A172 (cell line): ENCODE results near the gene SURF1. TPM values are rescaled to one million over a fixed set of nuclear protein-coding genes. Genes with fewer than 3 reads are reported as not detected.
"Not testable (repeated sequence)": the region's sequence is repeated elsewhere in the genome, so short reads cannot be mapped to it uniquely, and the experiment has no call there.

ENCODE experiments used
- DNase-seq: peaks from one replicate; pipeline ENCODE4 v3.0.0-alpha.2; 2015; ENCODE audit warnings: low spot score
- total RNA-seq: library from RNA; depleted of rRNA; stranded (reverse); fragments of >200 nt; shearing (Covaris generic); gene quantifications from 2 replicates; pipeline ENCODE4 v1.2.3, GENCODE V29; 2014

Gene SURF1
- total RNA-seq, 1 experiment from 2014 or later = 75.2 TPM

- no peak for DNase-seq
These were observed 27.2 kb upstream of the SURF1 start for GRCh38 chr9:133383438-133383837.

GRCh38 chr9:133382507-133383141, 26.3 kb upstream of the SURF1 start:
- DNase-seq = no peak

DNA sequence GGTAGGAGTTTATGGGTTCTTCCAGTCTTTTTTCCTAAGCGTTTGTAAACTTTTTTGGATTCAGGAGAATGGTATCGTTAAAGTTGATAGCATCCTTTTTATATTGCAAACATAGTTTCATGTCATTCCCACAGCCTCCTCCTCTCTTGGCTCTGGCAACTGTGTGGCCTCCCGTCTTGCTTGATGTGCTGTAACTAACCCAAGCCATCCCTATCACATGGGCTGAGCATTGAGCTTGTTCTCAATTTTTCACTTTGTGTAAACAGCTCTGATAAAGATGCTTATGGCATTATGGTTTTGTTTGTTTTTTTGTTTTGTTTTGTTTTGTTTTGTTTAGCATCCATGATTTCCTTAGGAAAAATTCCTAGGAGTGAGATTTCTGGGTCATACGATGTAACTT, 24.4 kb upstream of the SURF1 start:
- DNase-seq = no peak

DNA sequence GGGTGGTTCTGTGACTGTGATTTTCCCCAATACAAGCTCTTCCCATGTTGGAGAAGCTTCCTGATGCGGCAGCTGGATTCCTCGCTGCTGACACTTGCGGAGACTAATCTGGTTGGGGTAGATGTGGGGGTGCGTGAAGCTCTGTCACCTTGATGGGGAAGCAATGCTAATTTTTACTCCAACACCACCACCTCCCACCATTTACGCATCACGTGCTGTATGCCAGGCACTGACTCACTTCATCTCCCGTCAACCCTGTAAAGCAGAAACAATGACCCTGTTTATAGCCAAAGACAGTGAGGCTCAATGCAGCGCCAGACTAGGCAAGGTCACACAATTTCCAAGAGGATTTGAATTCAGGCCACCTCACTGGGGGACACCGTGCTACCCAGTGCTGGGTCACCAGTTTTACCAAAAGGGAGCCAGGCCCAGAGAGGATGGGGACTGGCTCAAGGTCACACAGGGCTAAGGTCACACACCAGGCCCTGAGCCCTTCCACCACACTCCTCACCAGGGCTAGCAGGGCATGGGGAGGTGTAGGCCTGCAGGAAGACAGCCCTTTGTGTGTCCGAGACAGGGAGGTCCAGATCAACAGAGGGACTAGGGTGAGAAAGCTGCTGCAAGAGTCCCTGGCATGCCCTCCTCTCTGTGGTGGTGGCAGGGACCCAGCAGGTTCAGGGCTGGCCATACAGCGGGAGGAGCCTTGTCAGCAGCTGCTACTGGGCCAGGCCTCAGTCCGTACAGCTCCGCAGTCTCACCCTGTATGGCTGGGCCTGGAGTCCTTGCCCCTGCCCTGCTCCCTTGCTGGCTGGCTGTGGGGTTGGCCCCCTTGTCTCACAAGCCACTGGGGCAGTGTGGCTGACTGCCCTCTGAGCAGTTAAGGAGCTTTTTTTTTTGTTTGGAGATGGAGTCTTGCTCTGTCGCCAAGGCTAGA, 23.1 kb upstream of the SURF1 start:
- no peak for DNase-seq

DNA sequence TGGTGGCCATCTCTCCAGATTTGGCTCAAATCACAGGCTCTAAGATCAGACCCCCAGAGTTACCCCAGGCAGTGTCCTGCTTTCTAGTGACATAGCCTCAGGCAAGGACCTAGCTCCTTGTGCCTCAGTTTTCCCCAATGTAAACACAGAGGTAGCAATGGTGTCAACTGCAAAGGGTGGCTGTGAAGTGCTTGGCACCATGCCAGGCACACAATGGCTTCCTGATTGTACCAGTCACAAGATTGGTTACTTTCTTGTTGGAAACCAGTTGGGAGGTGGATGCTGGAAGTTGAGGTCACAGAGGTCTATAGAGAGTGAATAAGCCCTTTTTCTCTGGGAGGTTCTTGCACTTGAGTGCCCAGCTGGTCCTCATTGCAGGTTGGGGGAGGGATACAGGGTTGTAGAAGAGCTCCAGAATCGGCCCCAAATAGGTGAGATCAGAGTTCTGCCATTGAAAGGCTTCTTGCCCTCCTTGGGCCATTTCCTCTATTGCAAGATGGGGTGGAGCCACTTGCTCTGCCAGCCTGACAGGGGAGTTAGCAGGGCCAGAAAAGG, 22.2 kb upstream of the SURF1 start:
- DNase-seq = no peak

DNA sequence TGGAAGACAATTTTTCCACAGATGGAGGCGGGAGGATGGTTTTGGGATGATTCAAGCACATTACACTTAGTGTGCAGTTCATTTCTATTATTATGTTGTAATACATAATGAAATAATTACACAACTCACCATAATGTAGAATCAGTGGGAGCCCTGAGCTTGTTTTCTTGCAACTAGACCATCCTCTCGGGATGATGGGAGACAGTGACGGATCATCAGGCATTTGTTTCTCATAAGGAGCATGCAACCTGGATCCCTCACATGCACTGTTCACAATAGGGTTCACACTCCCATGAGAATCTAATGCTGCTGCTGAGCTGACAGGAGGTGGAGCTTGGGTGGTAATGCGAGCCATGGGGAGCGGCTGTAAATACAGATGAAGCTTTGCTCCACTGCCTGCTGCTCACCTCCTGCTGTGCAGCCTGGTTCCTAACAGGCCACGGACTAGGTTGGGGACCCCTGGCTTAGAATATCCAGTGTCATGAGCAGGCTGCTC, 21.5 kb upstream of the SURF1 start:
- peak; percentile 33 for DNase-seq

DNA sequence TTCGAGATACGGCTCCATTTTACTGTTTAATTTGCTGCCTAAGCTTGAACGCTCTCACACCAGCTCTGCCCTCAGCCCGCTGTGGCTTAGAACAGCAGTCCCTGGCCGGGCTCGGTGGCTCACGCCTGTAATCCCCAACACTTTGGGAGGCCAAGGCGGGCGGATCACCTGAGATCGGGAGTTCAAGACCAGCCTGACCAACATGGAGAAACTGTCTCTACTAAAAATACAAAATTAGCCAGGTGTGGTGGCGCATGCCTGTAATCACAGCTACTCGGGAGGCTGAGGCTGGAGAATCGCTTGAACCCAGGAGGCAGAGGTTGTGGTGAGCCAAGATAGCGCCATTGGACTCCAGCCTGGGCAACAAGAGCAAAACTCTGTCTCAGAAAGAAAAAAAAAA, 21.0 kb upstream of the SURF1 start:
- not testable (repeated sequence) for DNase-seq

DNA sequence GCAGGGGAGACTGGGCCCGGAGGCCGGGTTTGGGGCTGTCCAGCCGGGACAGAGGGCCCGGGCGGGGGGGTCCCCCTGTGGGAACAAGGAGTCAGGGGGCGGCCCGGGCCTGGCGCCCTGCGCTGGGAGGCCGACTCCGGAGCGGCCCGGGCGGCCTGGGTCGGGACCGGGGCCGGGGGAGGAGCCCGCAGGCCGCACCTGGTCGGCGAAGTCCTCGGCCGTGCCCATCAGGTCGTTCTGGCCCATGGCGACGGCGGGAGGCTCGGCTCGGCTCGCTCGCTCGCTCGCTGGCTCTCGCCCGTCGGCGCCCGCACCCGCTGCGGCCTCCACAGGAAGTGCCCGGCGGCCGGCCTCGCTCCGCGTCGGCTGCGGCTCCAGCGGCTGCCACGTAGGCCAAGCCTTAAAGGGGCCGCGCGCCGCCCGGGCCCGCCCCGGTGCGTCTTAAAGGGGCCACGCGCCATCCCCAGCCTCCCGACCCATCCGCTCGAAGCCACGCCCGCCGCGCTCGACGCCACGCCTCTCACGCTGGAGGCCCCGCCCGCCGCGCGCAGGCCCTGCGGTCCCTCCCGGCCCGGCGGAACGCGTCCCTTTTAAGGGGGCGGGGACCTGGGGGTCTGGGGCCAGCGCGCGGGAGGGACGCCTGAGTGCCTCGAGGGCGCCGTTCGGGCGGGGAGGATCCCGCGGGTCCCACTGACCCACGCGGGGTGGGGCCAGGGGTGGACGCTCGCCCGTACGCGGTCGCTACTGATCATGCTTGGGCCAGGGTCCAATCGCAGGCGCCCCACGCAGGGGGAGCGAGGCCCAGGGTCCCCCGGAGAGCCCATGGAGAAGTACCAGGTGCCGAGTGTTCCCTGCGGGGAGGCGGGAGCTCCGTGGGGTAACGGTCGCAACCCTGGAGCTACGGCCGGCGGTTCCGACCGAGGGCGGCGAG, 19.7 kb upstream of the SURF1 start, which contains the start of the genes STKLD1 and SURF4:
Gene STKLD1, plus strand, starts transcription at position 643 of the 931 bp plus-strand sequence. Its CDS starts 108 bp downstream, at position 751.
Gene SURF4, minus strand, starts transcription at position 337 of the 931 bp plus-strand sequence. Its CDS starts 91 bp downstream, at position 246.
- DNase-seq = peak; percentile 87

GRCh38 chr9:133375116-133375723, 18.9 kb upstream of the SURF1 start:
- DNase-seq = peak; percentile 38

DNA sequence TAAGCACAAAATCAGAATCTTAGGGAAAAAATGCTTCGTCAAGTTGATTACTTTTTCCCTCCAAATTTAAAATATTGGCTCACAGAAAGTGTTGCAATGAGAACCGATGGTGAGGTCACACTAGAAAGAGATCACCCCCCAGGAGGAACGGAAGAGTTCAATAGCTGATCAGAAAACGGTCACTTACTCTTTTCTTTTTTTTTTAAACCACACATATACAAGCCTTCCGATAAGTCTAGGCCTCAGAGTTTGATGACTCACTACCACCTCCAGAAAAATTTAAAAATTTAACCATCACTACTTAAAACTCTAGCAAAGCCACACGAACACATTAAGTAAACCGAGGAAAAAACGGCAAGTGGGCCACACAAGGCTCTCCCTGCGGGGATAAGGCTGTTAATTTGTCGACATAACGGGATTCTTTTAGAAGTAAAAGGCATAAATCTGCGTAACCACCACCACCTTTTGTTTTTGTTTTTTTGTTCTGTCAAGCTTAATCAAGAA, 18.4 kb upstream of the SURF1 start:
- DNase-seq = peak; percentile 31

- DNase-seq = no peak
These were observed 15.9 kb upstream of the SURF1 start for GRCh38 chr9:133372144-133372543.

GRCh38 chr9:133371261-133371711, 15.0 kb upstream of the SURF1 start:
- DNase-seq = no peak

- no peak for DNase-seq
These were observed 14.4 kb upstream of the SURF1 start for GRCh38 chr9:133370685-133371084.

DNA sequence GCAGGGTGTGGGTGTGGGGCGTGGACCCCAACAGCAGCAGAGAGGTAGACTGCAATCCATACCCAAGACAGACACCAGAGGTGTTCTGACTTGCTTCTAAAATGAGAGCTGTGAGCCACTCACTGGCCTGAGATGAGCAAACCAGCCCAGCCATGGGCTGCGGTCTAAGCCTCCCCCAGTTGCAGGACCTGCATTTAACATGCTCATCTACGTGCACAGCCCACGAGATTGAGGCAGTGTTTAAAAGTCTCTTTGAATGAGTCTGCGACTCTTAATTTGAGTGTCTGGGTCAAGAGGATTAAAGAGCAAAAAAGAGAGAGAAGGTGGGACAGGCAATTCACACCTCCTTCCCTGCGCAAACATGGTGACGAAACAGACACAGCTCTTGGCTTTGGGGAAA, 13.6 kb upstream of the SURF1 start:
- DNase-seq = no peak

GRCh38 chr9:133369422-133369821, 13.1 kb upstream of the SURF1 start:
- no peak for DNase-seq

DNA sequence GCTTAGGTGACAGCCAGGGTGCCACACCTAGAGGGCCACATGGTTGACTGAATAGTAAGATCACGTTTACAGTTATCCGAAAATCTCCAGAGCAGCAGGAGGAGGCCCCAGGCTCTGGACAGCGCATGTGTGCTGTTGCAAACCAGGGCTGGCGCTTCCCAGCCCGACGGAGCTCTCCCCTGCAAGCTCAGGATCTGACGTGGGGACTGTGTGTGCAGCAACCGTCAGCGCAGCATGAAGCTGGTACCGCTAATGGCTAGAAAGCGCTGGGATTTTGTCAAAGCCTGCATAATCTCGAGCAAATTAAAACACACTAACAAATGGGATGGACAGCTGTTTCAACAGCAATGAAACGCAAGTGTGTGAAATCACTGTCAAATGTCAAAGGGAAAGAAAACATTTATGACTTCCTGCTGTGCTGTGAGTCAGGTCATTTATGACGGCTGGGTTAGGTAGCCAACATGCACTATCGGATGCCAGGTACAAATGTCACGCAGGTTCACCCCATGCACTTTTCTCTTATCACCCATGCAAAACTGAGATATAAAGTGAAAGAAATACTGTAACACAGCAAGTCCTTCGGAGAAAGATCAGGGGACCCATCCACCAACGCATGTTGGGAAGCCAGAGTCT, 12.1 kb upstream of the SURF1 start:
- no peak for DNase-seq

DNA sequence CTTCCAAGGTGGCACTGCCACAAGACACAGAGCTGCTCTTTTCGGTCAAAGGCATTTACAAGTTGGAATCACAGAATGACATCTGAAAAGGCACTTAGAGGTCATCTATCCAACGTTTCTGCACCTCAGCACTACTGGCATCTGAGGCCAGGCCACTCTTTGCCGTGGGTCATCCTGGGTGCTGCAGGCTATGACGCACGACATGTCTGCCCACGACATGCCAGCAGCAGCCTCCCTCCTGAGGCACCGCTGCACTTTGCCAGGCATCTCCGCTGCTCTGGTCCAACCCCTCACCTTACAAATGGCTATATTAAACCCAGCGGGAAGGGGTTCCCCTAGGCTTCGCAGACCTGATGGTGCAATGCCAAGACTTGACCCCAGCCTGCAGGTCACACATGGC, 11.5 kb upstream of the SURF1 start:
- no peak for DNase-seq

DNA sequence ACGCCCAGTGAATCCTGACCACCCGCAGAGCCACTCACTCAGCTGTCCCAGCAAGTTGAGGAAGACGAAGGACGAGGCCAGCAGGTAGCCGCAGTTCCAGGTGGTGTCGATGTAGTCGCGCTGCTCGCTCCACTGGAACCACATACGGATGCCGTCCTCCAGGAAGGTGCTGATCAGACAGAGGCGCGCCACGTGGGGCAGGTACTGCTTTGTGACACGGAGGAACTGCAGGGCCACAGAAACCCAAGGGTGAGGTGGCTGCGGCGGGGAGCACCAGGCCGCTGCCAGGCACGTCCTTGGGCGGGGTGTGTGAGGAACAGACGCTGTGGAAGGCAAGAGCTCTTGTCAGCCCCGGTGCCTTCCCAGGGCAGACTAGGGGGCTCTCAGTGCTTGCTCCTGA, 10.9 kb upstream of the SURF1 start:
- no peak for DNase-seq

DNA sequence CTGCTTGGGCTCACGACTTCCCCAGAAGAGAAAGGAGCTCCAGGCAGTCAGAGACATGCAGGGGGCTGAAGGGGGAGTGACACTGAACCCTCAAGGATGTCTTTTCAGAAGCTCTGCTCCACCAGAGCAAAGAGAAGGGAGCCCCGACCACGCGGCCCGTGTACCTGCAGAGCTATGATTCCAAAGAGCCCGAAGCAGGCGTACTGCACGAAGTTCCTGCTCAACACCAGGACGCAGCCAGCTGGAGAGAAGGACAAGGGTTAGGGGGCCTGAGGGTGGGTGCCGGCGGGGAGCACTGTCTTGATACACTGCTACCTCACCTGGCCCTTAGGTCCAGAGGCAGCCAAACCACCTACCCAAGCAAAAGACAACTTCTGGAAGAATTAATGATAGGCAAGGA, 10.1 kb upstream of the SURF1 start:
- no peak for DNase-seq
